Effector memory CD8-positive, alpha-beta T cell (primary cell): ENCODE measurements around the gene DNER.

Source experiments
- ATAC-seq: fragments of 150-1000 bp; cut with Tn5 transposase; replicated peaks from 2 replicates; pipeline ENCODE4 v1.10.0; 2021; ENCODE audit warnings: mild to moderate bottlenecking, moderate library complexity
- DNase-seq, 3 experiments: peaks; one replicate each; pipeline ENCODE4 v3.0.0; 2021
- H3K27ac Mint-ChIP-seq, 2 donors: one replicate each; pipeline ENCODE4 v1.8.0; 2022; ENCODE audit warnings: mild to moderate bottlenecking in 2 of 2, mixed read lengths in 2 of 2, moderate library complexity in 2 of 2
- H3K27me3 Mint-ChIP-seq, 2 donors: one replicate each; pipeline ENCODE4 v1.8.0; 2022; ENCODE audit warnings: mixed read lengths in 2 of 2
- H3K36me3 Mint-ChIP-seq: one replicate; pipeline ENCODE4 v1.8.0; 2022; ENCODE audit warnings: mild to moderate bottlenecking, moderate library complexity, mixed read lengths; ENCODE audit not compliant: insufficient read depth
- H3K4me1 Mint-ChIP-seq, 2 donors: one replicate each; pipeline ENCODE4 v1.8.0; 2022; ENCODE audit warnings: low read depth in 2 of 2, mixed read lengths in 2 of 2
- H3K4me3 Mint-ChIP-seq, 2 donors: one replicate each; pipeline ENCODE4 v1.8.0; 2022; ENCODE audit warnings: mild to moderate bottlenecking in 2 of 2, mixed read lengths in 2 of 2, moderate library complexity in 2 of 2
- H3K9me3 Mint-ChIP-seq, 2 donors: one replicate each; pipeline ENCODE4 v1.8.0; 2022; ENCODE audit warnings: mixed read lengths in 2 of 2

The DNER gene

GRCh38 chr2:229674830-229675530, 39.4 kb downstream of the DNER start:
- DNase-seq = no peak
- ATAC-seq = no peak
- Mint-ChIP-seq H3K36me3 (no peaks in the 10 kb centered on the region), H3K27ac (no peak overlapping the region), H3K4me1 (no peaks in the 10 kb centered on the region), H3K27me3 (peaks cover 69 to 86% of the 10 kb centered on the region in 2 donors), H3K9me3 (no peaks in the 10 kb centered on the region), H3K4me3 (no peak overlapping the region)

DNA sequence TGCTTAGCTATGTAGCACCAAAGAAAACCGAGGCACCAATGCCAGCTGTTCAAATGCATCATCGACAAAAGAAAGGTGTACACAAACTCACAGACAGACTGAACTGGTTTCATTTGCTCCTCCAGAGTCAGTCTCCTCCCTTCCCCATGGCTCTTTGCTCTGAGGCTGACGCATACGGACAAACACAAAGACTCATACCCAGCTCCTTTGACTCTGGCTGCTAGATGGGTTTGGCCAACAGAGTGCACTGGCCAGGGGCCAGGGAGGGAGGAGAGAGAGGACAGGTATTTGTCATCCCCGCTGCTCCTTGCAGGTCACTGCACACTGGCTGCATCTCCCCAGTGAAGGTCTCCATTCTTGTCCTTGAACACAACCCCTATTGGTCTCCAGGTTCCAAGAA, 40.7 kb downstream of the DNER start:
- ATAC-seq = no peak
- peaks cover 62 to 73% of the 10 kb centered on the region in 2 donors for H3K27me3 Mint-ChIP-seq
- H3K4me3 Mint-ChIP-seq = no peak overlapping the region
- H3K4me1 Mint-ChIP-seq = no peaks in the 10 kb centered on the region
- no peaks in the 10 kb centered on the region for H3K36me3 Mint-ChIP-seq
- no peak for DNase-seq
- H3K9me3 Mint-ChIP-seq = no peaks in the 10 kb centered on the region
- no peak overlapping the region for H3K27ac Mint-ChIP-seq

DNA sequence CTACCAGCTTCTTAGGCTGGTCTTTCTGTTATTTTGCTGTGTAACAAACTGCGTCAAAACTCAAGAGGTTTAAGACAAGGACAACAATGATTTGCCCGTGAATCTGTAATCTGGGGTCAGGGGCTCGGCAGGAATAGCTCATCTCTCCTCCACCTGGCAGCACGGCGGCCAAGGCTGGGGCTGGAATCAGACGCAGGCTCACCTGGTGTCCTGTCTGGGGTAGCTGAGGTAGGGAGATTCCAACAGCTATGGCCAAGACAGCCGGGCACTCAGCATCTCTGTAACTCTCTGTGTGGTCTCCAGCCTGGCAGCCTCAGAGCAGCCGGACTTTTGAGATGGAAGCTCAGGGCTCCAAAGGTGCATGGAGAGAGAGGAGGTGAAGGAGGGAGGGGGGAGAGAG, 42.3 kb downstream of the DNER start:
- no peaks in the 10 kb centered on the region for H3K9me3 Mint-ChIP-seq
- H3K27me3 Mint-ChIP-seq = peaks cover 55 to 56% of the 10 kb centered on the region in 2 donors
- ATAC-seq = no peak

DNA sequence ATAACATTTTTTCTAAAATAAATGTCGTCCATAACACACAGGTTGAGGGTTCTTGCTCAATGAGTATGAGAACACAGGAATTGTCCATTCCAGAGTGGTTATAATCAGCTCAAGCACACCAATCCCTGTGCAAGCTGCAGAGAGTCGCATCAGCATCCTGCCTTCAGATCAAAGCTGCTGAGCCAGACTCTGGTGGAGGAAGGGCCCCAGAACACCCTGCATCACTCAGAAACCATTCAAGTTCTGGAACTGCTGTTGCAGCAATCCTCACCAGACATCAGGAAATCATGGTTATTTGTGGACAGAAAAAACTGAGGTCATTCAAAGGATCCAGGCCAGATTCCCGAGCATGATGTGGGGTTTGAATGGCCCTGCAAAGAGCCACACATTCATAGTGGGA, 44.5 kb downstream of the DNER start:
- Mint-ChIP-seq H3K27me3 (peaks cover 38 to 58% of the 10 kb centered on the region in 2 donors), H3K36me3 (no peaks in the 10 kb centered on the region), H3K4me3 (no peak overlapping the region), H3K9me3 (no peaks in the 10 kb centered on the region), H3K27ac (no peak overlapping the region), H3K4me1 (no peaks in the 10 kb centered on the region)
- DNase-seq (no peak), ATAC-seq (no peak)

More for the DNA sequence above, 42.3 kb downstream of the DNER start:
- no peaks in the 10 kb centered on the region for H3K4me1 Mint-ChIP-seq
- H3K36me3 Mint-ChIP-seq = no peaks in the 10 kb centered on the region
- H3K4me3 Mint-ChIP-seq = no peak overlapping the region
- no peak for DNase-seq
- H3K27ac Mint-ChIP-seq = no peak overlapping the region

DNA sequence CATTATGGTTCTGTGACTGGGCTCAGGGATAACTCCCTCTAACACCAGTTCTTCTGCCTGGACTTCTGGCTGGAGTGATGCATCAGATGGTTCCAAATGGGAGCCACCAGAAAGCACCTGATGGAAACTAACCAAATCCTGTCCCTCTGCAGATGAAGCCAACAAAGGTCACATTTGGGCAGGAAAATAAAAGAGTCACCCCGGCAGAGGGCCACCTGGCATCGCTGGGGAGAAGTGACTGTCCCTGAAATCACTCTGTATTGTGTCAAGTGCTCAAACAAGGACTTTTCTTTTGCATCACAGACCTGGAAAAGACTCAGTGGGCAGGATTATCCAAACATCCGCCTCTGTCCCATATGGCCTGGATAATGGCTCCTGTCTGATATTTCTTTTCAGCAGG, 47.5 kb downstream of the DNER start:
- Mint-ChIP-seq H3K9me3 (no peaks in the 10 kb centered on the region), H3K4me3 (no peak overlapping the region), H3K4me1 (no peaks in the 10 kb centered on the region), H3K27ac (no peak overlapping the region), H3K36me3 (no peaks in the 10 kb centered on the region), H3K27me3 (peaks cover 20 to 28% of the 10 kb centered on the region in 2 donors)
- DNase-seq (no peak), ATAC-seq (no peak)

- Mint-ChIP-seq H3K4me1 (no peaks in the 10 kb centered on the region), H3K27ac (no peak overlapping the region), H3K27me3 (peaks cover 29 to 33% of the 10 kb centered on the region in 2 donors), H3K36me3 (no peaks in the 10 kb centered on the region), H3K9me3 (no peaks in the 10 kb centered on the region), H3K4me3 (no peak overlapping the region)
- ATAC-seq = no peak
- no peak for DNase-seq
Measured at GRCh38 chr2:229665158-229665557, 49.2 kb downstream of the DNER start.

DNA sequence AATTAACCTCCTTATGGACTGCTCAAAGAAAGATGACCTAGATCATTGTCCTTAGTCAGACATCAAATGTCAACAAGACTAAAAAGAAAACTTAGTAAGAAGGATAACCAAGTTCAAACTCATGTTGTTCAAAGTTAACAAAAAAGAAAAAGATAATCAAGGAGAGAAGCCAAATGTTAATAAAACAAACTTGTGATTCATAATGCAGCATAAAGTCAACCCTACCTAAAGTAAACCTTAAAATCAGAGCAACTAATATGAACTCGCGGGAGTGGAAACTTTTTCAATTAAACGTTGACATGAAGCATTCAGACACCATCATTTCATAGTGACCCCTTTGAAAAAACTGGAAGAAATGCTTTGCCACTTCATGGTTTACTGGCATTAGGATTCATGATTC, 52.9 kb downstream of the DNER start:
- no peak overlapping the region for H3K4me3 Mint-ChIP-seq
- no peaks in the 10 kb centered on the region for H3K36me3 Mint-ChIP-seq
- ATAC-seq = no peak
- H3K9me3 Mint-ChIP-seq = no peaks in the 10 kb centered on the region
- H3K4me1 Mint-ChIP-seq = no peaks in the 10 kb centered on the region
- DNase-seq = no peak
- peaks cover 24 to 43% of the 10 kb centered on the region in 2 donors for H3K27me3 Mint-ChIP-seq
- no peak overlapping the region for H3K27ac Mint-ChIP-seq

GRCh38 chr2:229660951-229661350, 53.4 kb downstream of the DNER start:
- DNase-seq = no peak
- Mint-ChIP-seq H3K36me3 (no peaks in the 10 kb centered on the region), H3K4me1 (no peaks in the 10 kb centered on the region)

DNA sequence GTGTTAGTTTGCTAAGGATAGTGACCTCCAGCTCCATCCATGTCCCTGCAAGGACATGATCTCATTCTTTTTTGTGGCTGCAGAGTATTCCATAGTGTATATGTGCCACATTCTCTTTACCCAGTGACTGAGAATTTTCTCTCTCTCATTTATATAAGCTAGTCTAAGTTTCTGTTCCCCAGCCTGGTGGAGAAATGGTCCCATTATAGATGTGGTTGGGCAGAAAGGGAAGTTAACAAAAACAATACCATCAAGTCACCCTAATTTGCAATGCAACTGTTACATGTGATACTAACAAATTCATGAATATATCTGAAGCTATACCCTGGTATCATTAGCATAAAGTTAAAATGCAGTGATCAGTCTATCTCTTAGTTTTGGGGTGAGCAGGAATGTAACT, 54.0 kb downstream of the DNER start:
- H3K9me3 Mint-ChIP-seq = no peaks in the 10 kb centered on the region
- no peaks in the 10 kb centered on the region for H3K4me1 Mint-ChIP-seq
- H3K4me3 Mint-ChIP-seq = no peak overlapping the region
- DNase-seq (no peak), ATAC-seq (no peak)
- H3K27me3 Mint-ChIP-seq = peaks cover 17 to 54% of the 10 kb centered on the region in 2 donors
- no peaks in the 10 kb centered on the region for H3K36me3 Mint-ChIP-seq
- H3K27ac Mint-ChIP-seq = no peak overlapping the region

More at GRCh38 chr2:229660951-229661350, 53.4 kb downstream of the DNER start:
- Mint-ChIP-seq H3K27me3 (peaks cover 19 to 48% of the 10 kb centered on the region in 2 donors), H3K27ac (no peak overlapping the region), H3K4me3 (no peak overlapping the region), H3K9me3 (no peaks in the 10 kb centered on the region)
- no peak for ATAC-seq

DNA sequence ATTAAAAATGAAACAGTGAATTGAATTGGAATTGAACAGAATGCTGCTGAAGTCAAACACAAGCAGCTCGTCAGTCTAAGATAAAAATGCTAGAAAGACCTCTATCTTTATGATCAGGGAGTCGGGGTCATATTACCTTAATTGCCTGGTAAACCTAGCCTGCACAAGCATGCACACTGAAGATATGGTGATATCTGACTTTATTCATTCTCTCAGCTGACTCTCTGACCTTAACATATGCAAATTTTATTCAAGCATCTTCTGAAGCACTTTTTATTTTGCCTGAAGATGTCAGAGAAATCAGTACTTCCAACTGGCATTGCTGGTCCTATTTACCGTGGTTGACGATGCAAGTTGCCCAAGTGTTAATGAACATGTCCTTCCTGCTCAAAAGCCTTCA, 56.4 kb downstream of the DNER start:
- no peak for ATAC-seq

GRCh38 chr2:229654437-229654836, 59.9 kb downstream of the DNER start:
- H3K36me3 Mint-ChIP-seq = no peaks in the 10 kb centered on the region
- H3K4me3 Mint-ChIP-seq = no peak overlapping the region
- H3K27me3 Mint-ChIP-seq = peaks cover 44 to 75% of the 10 kb centered on the region in 2 donors
- ATAC-seq = no peak
- H3K9me3 Mint-ChIP-seq = no peaks in the 10 kb centered on the region
- no peak for DNase-seq
- no peaks in the 10 kb centered on the region for H3K4me1 Mint-ChIP-seq
- no peak overlapping the region for H3K27ac Mint-ChIP-seq

More for the DNA sequence above, 56.4 kb downstream of the DNER start:
- H3K27me3 Mint-ChIP-seq = peaks cover 29 to 71% of the 10 kb centered on the region in 2 donors
- no peak overlapping the region for H3K4me3 Mint-ChIP-seq
- H3K9me3 Mint-ChIP-seq = no peaks in the 10 kb centered on the region
- H3K36me3 Mint-ChIP-seq = no peaks in the 10 kb centered on the region
- DNase-seq = no peak
- no peak overlapping the region for H3K27ac Mint-ChIP-seq
- H3K4me1 Mint-ChIP-seq = no peaks in the 10 kb centered on the region

- H3K4me3 Mint-ChIP-seq = no peak overlapping the region
- H3K9me3 Mint-ChIP-seq = no peaks in the 10 kb centered on the region
- H3K27me3 Mint-ChIP-seq = peaks cover 53 to 80% of the 10 kb centered on the region in 2 donors
- ATAC-seq (no peak), DNase-seq (no peak)
- no peak overlapping the region for H3K27ac Mint-ChIP-seq
- no peaks in the 10 kb centered on the region for H3K4me1 Mint-ChIP-seq
- no peaks in the 10 kb centered on the region for H3K36me3 Mint-ChIP-seq
Measured at GRCh38 chr2:229653531-229653930, 60.8 kb downstream of the DNER start.

GRCh38 chr2:229652796-229653195, 61.6 kb downstream of the DNER start:
- no peak overlapping the region for H3K4me3 Mint-ChIP-seq
- ATAC-seq = no peak
- no peaks in the 10 kb centered on the region for H3K9me3 Mint-ChIP-seq
- H3K4me1 Mint-ChIP-seq = no peaks in the 10 kb centered on the region
- no peaks in the 10 kb centered on the region for H3K36me3 Mint-ChIP-seq
- H3K27ac Mint-ChIP-seq = no peak overlapping the region
- DNase-seq = no peak
- H3K27me3 Mint-ChIP-seq = peaks cover 54 to 80% of the 10 kb centered on the region in 2 donors

DNA sequence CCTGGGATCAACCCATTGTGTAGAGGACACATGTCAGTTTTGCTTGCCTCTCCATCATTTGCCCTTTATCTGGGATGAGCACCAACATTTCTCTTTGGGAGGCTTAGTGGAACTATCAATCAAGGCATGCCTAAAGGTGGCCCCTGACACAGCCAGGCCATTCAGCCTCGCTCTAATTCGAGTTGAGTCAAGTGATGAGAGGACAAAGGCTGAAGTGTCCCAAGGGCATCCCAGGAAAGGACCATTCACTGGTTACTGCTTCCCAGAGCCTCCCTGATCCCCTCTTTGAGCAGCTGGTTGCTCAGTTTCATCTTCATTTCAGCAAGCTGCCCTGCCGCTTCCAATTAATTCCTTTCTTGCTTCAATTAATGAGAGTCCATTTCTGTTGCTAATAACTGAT, 63.5 kb downstream of the DNER start:
- no peaks in the 10 kb centered on the region for H3K36me3 Mint-ChIP-seq

More for the DNA sequence above, 63.5 kb downstream of the DNER start:
- DNase-seq (no peak), ATAC-seq (no peak)
- Mint-ChIP-seq H3K4me1 (no peaks in the 10 kb centered on the region), H3K9me3 (no peaks in the 10 kb centered on the region), H3K27me3 (peaks cover 54 to 71% of the 10 kb centered on the region in 2 donors), H3K27ac (no peak overlapping the region), H3K4me3 (no peak overlapping the region)
